ENCODE data around the gene MAGEL2. TPM values are rescaled to one million over a fixed set of nuclear protein-coding genes. Genes with fewer than 3 reads are reported as not detected.

Gene MAGEL2
- total RNA-seq, 2 donors from 2014 or later: 7.2 to 7.6 TPM

DNA sequence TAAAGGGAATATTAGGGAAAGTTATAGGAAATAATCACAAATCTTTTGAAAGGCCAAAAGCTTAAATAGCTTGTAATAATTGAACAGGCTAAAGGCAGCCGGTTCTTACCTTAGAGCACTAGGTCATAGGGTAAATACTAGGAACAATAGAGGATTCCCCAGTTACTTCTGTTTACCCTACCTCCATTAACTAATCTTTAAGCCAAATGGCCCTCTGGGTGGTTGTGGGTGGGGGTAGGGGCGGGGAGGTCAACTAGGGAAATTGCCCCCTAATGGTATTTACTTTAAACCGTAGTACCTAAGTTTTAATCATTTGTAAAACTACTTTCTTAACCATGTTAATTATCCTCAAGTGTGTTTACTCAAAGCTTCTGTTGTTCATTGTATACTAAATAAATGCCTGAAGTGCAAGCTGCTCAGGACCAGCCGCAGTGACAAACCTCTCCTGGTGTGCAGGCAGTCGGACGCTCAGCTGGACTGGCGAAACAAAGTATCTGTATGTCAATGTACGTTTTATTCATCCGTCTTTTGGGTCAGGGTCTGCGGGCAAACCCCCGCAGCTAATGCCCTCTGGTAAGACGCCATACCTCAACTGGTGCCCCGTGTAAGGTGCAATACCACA, 18.9 kb downstream of the MAGEL2 start:
- TF ChIP-seq, protein P1, sequence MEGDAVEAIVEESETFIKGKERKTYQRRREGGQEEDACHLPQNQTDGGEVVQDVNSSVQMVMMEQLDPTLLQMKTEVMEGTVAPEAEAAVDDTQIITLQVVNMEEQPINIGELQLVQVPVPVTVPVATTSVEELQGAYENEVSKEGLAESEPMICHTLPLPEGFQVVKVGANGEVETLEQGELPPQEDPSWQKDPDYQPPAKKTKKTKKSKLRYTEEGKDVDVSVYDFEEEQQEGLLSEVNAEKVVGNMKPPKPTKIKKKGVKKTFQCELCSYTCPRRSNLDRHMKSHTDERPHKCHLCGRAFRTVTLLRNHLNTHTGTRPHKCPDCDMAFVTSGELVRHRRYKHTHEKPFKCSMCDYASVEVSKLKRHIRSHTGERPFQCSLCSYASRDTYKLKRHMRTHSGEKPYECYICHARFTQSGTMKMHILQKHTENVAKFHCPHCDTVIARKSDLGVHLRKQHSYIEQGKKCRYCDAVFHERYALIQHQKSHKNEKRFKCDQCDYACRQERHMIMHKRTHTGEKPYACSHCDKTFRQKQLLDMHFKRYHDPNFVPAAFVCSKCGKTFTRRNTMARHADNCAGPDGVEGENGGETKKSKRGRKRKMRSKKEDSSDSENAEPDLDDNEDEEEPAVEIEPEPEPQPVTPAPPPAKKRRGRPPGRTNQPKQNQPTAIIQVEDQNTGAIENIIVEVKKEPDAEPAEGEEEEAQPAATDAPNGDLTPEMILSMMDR (conservative IDR thresholded peaks at IDR 0.05): no peak
- Mint-ChIP-seq H3K9me3 (peaks cover 68% of the 10 kb centered on the region), H3K36me3 (ENCODE audit: low read depth) (no peaks in the 10 kb centered on the region), H3K27me3 (ENCODE audit: insufficient read depth) (peaks cover 67% of the 10 kb centered on the region), H3K27ac (no peak overlapping the region), H3K4me1 (peaks cover 16% of the 10 kb centered on the region), H3K4me3 (peak overlapping the region; percentile 6)
- Histone ChIP-seq H3K9me3 (ENCODE audit: control insufficient read depth, low read length) (peaks cover 16% of the 10 kb centered on the region), H3K27me3 (ENCODE audit: control insufficient read depth, insufficient read depth, low read length, poor library complexity, severe bottlenecking) (no peaks in the 10 kb centered on the region), H3K9ac (ENCODE audit: extremely low read depth, low read length, poor library complexity, severe bottlenecking) (peak overlapping the region; percentile 33), H3K4me1 (ENCODE audit: control insufficient read depth, insufficient read depth, low read length) (no peaks in the 10 kb centered on the region), H3K27ac (ENCODE audit: low read depth, low read length) (no peak overlapping the region), H3K36me3 (ENCODE audit: control insufficient read depth, insufficient read depth, low read length) (no peaks in the 10 kb centered on the region), H3K4me3 (ENCODE audit: low read length) (peak overlapping the region; percentile 72)
- peak; percentile 55 for DNase-seq
- 40 to 52% methylated on average over 2 to 12 of the region's 13 CpGs for WGBS, 2 experiments (ENCODE audit: insufficient coverage in 1 of 2, insufficient read length in 1 of 2)

DNA sequence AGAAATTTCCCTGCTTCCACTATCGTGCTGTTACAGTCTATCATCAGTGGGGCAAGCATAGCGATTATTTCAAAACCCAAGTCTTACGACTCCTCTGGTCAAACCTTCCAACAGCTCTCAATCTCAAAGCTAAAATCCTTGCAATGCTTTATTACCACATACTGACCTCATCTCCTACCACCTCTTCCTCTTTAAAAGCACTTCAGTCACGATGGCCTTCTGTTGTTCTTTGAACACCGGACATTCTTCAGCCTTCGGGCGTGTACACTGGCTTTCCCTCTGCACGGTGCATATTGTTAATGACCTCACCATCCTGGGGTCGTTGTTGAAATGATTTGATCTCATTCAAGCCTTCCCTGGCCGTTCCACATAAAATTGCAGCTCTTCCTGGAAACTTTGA, 31.1 kb downstream of the MAGEL2 start:
- WGBS, 2 experiments (ENCODE audit: insufficient coverage in 1 of 2, insufficient read length in 1 of 2): 79 to 87% methylated on average over 8 to 10 of the region's 10 CpGs

GRCh38 chr15:23606226-23606625, 41.4 kb downstream of the MAGEL2 start:
- H3K4me3 Mint-ChIP-seq: no peak overlapping the region
- H3K27me3 Mint-ChIP-seq (ENCODE audit: insufficient read depth): peaks cover 7% of the 10 kb centered on the region
- no peaks in the 10 kb centered on the region for H3K36me3 ChIP-seq (ENCODE audit: control insufficient read depth, insufficient read depth, low read length)
- H3K9me3 ChIP-seq (ENCODE audit: control insufficient read depth, low read length): peaks cover 7% of the 10 kb centered on the region
- no peak overlapping the region for H3K27ac Mint-ChIP-seq
- DNase-seq: no peak
- H3K27me3 ChIP-seq (ENCODE audit: control insufficient read depth, insufficient read depth, low read length, poor library complexity, severe bottlenecking): no peaks in the 10 kb centered on the region
- WGBS, 2 experiments (ENCODE audit: insufficient coverage in 1 of 2, insufficient read length in 1 of 2): 71 to 96% methylated on average over 1 to 2 of the region's 2 CpGs
- TF ChIP-seq, protein P1 (conservative IDR thresholded peaks at IDR 0.05): no peak
- H3K36me3 Mint-ChIP-seq (ENCODE audit: low read depth): no peaks in the 10 kb centered on the region
- no peak overlapping the region for H3K4me3 ChIP-seq (ENCODE audit: low read length)
- H3K27ac ChIP-seq (ENCODE audit: low read depth, low read length): no peak overlapping the region
- H3K4me1 Mint-ChIP-seq: peaks cover 1% of the 10 kb centered on the region
- H3K4me1 ChIP-seq (ENCODE audit: control insufficient read depth, insufficient read depth, low read length): no peaks in the 10 kb centered on the region
- no peak overlapping the region for H3K9ac ChIP-seq (ENCODE audit: extremely low read depth, low read length, poor library complexity, severe bottlenecking)
- peaks cover 81% of the 10 kb centered on the region for H3K9me3 Mint-ChIP-seq

More for the DNA sequence above, 31.1 kb downstream of the MAGEL2 start:
- Mint-ChIP-seq H3K4me1 (no peaks in the 10 kb centered on the region), H3K9me3 (peaks cover 27% of the 10 kb centered on the region), H3K4me3 (no peak overlapping the region), H3K27me3 (ENCODE audit: insufficient read depth) (no peaks in the 10 kb centered on the region), H3K36me3 (ENCODE audit: low read depth) (no peaks in the 10 kb centered on the region), H3K27ac (no peak overlapping the region)
- peaks cover 25% of the 10 kb centered on the region for H3K9me3 ChIP-seq (ENCODE audit: control insufficient read depth, low read length)
- H3K36me3 ChIP-seq (ENCODE audit: control insufficient read depth, insufficient read depth, low read length): no peaks in the 10 kb centered on the region
- H3K9ac ChIP-seq (ENCODE audit: extremely low read depth, low read length, poor library complexity, severe bottlenecking): no peak overlapping the region
- TF ChIP-seq, protein P1 (conservative IDR thresholded peaks at IDR 0.05): no peak
- no peaks in the 10 kb centered on the region for H3K27me3 ChIP-seq (ENCODE audit: control insufficient read depth, insufficient read depth, low read length, poor library complexity, severe bottlenecking)
- no peak overlapping the region for H3K27ac ChIP-seq (ENCODE audit: low read depth, low read length)
- H3K4me1 ChIP-seq (ENCODE audit: control insufficient read depth, insufficient read depth, low read length): no peaks in the 10 kb centered on the region
- no peak overlapping the region for H3K4me3 ChIP-seq (ENCODE audit: low read length)
- no peak for DNase-seq
